Measurements from ENCODE around the gene ADGRL1.
"Not testable (repeated sequence)": the region's sequence is repeated elsewhere in the genome, so short reads cannot be mapped to it uniquely, and the experiment has no call there.

Gene ADGRL1

DNA sequence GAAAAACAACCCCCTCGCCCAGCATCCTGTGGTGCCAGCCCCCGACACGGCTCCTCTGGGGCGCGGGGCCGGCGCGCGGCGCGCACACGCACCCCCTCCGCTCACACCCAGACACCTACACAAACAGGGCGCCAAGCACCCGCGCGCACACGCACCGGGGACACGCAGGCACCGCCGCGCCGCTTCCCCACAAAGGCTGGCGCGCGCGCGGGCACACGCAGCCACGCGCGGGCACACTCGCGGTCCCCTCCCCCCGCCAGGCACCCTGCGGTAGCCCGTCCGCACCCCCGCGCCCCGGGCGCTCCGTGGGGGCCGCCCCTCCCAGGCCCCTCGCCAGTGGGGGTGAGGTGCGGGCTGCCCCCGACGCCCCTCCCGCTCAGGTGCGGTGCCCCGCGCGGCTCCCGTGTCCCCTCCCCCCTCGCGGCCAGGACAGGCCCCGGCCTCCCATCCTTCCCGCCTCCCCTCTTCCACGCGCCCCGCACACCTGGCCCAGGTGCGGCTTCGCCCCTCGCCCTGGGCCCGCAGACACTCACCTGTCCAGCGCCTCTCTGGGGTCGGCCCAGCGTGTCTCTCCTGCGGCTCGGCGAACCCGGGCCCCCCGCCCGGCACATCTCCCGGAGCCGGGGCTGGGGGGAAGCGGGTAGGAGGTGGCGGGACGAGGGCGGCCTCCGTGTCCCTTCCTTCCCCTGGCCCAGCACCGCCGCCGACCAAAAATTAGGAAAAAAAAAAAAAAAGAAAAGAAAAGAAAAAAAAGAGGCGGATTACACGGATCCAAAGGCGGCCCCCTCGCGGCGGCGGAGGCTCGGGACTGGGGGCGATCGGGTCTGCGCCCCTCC lies at the start of gene ADGRL1:
TSS of gene ADGRL1 (minus strand) at position 718 of the 836 bp plus-strand sequence. CDS start 22,567 bp downstream, outside the sequence.
- DNase-seq: peak; percentile 16

DNA sequence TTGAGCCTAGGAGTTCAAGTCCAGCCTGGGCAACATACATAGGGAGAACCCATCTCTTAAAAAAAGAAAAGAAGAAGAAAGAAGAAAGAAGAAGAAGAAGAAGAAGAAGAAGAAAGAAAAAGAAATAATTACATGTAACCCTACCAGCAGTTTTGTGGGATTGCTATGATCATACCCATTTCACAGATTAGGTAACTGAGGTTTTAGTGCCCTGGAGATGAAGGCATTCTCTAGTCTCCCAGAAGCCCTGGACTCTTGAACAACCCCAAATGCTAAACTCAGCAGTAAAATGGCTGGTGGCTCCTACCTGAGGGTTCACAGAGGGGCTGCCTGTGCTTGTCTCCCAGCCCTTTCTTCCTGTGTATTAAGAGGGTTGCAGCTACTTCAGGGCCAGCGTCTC lies 49.3 kb upstream of the ADGRL1 start:
- DNase-seq: not testable (repeated sequence)

DNA sequence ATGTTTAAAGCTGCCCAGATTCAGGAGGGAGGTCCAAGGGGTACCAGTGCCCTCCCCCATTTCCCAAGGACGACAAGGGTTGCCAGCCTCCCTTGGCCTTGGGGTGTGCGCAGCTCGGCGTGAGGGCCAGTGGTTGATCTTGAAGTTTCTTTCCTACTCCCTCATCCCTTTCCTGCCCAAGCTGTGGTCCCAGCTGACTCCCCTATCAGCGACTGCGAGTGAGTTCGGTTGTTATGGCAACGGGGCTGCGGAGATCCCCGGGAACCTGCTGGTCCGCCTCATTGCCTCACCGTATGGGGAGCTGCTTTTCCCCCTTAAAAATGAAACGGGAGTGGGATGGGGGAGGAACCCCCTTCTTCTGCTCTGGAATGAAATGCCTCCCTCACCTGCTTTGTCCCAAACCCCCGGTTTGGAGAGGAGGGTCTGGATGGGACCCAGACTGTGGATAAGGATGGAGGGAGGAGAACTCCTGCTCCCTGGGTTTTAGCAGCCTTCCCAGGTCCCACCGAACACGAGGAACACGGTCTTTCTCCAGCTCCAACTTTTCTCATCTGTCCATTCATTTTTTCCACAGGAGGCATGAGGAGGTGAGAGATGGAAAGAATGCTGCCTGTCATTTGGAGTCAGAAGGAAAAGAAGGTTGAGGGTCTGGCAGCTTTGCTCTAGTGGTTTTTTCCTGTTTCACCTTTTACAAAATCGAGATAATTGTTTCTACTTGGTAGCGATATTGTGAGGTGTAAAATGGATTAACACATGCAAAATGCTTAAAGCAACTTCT lies 48.0 kb upstream of the ADGRL1 start:
- DNase-seq: not testable (repeated sequence)

DNA sequence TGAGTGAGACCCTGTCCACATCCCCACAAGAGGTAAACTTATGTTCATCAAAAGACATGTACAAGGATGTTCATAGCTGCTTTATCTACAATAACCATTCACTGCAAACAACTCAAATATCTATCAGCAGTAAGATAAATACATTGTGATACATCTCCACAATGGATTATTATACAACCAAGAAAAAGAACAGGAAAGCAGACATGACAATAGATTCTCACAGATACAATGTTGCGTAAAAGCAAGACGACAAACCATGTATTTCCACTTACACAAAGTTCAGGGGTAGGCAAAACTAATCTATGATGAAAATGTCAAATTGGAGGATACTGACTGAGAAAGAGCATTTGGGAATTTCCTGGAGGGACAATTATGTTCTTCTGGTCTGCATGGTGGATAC lies 46.2 kb upstream of the ADGRL1 start:
- not testable (repeated sequence) for DNase-seq

DNA sequence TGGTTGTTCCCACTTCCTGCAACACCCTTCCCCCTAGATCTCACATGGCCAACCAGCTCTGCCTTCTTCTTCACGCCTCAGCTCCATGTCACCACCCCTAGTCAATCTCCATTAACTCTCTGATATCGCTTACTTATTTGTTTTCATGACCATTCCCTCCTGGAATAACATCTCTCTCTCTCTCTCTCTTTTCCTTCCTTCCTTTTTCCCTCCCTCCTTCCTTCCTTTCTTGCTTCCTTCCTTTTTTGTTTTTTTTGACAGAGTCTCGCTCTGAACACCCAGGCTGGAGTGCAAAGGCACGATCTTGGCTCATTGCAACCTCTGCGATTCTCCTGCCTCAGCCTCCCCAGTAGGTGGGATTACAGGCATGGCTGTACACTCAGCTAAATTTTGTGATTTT lies 44.9 kb upstream of the ADGRL1 start:
- no peak for DNase-seq

DNA sequence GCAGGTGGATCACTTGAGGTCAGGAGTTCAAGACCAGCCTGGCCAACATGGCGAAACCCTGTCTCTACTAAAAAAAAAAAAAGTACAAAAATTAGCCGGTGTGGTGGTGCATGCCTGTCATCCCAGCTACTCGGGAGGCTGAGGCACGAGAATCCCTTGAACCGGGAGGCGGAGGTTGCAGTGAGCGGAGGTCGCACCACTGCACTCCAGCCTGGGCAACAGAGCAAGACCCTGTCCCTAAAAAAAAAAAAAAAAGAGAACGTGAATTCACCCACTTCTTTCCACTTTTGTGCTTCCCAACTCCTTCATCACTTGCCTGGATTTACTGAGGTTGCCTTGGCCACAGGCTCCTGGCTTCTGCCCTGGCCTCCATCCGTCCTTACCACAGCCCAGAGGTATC lies 44.3 kb upstream of the ADGRL1 start:
- DNase-seq: not testable (repeated sequence)

DNA sequence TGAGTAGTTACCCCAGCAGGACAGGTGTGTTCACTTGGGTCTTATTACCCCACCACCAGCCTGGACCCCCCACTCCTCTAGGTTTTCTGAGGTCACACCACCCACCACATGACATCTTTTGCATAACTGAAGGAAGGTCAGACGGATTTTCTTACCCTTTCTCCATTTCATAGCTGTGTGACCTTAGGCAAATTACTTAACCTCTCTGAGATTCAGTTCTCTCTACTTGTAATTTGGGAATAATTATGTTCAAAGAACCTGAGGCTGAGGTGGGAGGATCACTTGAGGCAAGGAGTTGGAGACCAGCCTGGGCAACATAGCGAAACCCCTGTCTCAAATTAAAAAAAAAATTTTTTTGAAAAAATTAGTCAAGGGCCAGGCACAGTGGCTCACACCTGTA lies 43.9 kb upstream of the ADGRL1 start:
- DNase-seq: not testable (repeated sequence)

DNA sequence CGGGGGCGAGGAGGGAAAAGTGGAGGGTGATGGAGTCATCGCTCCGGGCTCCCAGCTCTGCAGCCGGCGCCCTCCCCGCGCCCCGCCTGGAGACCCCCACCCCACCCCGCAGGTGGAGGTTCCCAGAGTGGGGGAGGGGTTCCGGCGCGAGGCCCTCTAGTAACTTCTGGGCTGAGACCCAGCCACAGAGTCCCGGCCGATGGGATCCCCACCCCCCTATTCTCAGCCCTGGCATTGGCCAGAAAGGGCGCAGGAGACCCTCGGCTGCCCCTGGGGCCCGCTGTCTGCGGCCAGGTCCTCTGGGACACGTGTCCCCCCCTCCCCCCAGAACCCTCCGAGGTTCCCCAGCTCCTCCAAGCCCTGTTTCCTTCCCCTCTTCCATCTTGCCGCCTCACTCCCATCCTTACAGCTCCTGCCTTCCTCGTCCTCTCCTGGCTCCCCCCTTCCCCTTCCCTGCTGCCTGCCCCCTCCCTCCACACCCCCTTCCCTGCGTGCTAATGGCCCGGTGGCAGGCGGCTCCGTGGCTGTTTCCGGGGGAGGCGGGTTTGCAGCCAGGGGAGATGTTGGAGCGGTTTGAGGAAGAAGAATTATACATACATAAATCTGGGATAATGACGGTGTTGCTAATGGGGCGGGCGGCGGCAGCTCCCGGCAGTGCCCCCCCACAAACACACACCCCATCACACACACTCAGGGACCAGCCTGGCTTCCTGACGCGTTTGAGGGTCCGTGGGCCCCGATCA lies 43.2 kb upstream of the ADGRL1 start:
- DNase-seq: peak; percentile 65

DNA sequence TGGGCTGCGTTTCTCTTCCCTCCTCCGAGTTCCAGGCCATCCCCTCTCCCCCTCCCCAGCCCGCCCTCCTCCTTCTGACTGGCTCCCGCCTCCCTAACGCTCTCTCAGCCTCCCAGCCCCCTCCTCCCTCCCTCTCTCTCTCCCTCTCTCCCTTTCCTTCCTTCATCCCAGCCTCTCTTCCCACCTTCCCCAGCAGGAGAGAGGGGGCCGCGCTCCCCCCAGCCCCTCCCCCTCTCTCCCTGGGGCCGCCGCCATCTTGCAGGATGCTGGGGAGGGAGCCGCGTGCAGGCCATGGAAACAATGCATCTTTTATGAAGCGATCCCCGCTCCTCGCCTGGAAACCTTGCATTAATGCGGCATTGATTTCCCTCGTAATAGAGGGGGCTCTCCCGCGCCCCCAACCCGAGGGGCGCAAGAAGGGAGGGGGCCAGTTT lies 42.6 kb upstream of the ADGRL1 start:
- DNase-seq: peak; percentile 85

DNA sequence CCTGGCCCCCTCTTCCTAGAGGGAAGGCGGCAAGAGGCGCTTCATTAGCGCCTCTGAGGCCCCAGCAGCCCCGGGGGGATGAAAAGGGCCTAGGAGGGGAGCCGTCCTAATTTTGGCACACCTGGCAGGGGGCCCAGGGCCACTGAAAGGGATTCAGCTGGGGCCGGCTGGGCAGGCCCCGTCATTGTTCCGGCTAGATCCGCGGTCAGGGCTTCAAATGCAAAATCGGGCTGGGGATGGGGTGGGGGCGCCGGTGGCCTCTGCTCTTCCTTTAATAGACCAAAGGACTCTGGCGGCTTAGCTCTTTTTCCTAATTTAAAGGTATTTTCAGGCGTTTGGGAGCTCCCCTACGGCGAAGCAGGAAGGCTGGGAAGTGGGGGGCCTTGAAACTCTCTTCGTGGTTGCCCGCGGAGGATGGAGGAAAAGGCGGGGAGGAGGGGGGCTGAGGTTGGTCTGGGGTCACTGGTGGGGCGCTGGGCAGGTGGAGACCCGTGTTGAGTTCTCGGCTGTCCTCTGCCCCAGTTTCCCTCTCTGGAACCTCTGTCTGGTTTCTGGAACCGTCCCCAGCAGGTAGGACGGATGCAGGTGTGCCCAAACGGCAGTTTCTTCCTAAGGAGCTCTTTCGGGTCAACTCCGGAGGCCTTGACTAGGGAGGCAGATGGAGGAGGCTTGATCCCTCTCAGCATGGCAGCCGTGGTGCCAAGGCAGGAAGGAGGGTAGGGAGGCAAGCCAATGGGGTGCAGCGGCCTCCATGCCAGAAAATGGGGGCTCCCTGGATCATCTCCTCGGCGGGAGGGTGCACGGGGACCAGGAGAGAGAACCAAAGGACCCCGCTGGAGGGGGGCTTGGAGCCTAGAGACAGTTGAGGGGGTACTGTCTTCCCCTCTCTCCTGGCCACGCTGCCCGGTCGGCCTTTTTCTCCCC lies 41.8 kb upstream of the ADGRL1 start:
- not testable (repeated sequence) for DNase-seq

DNA sequence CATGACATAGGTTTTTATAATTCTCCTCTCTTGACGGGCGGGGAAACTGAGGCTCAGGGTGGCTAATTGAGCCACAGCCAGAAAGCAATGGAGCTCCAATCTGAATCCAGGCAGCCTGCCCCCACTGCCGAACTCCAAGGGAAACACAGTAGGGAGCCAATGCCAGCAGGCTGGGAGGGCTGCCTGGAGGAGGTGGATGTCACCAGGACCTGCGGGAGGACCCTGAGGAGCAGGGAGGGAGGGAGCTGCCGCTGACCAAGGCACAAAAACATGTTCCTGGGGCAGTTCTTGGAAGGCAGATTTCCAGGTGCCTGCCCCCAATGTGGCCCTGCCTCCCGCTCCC lies 41.2 kb upstream of the ADGRL1 start:
- DNase-seq: not testable (repeated sequence)

DNA sequence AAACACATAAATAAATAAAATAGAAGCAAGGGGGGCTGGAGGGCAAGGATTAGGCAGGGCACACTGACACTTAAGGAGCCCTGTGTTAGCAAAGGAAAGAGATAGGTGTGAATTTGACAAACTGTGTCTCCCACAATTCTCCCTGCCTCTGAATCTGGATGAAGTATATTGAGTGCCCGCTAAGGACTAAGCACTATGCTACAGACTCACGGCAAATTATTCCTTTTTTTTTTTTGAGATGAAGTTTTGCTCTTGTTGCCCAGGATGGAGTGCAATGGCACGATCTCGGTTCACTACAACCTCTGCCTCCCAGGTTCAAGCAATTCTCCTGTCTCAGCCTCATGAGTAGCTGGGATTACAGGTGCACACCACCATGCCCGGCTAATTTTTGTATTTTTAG lies 38.4 kb upstream of the ADGRL1 start:
- DNase-seq: not testable (repeated sequence)

DNA sequence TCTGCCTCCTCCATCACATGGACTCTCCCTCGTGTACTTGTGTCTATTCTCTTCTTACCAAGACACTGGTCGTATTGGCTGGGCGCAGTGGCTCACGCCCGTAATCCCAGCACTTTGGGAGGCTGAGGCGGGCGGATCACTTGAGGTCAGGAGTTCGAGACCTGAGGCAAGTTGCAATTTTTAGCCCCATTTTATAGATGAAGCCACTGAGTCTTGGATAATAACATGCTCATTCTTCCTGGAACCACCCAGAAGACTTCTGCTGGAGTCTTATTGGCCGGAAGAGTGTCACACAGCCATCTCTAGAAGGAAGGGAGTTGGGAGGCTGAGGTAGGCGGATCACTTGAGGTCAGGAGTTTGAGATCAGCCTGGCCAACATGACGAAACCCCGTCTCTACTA lies 37.7 kb upstream of the ADGRL1 start:
- DNase-seq: not testable (repeated sequence)

DNA sequence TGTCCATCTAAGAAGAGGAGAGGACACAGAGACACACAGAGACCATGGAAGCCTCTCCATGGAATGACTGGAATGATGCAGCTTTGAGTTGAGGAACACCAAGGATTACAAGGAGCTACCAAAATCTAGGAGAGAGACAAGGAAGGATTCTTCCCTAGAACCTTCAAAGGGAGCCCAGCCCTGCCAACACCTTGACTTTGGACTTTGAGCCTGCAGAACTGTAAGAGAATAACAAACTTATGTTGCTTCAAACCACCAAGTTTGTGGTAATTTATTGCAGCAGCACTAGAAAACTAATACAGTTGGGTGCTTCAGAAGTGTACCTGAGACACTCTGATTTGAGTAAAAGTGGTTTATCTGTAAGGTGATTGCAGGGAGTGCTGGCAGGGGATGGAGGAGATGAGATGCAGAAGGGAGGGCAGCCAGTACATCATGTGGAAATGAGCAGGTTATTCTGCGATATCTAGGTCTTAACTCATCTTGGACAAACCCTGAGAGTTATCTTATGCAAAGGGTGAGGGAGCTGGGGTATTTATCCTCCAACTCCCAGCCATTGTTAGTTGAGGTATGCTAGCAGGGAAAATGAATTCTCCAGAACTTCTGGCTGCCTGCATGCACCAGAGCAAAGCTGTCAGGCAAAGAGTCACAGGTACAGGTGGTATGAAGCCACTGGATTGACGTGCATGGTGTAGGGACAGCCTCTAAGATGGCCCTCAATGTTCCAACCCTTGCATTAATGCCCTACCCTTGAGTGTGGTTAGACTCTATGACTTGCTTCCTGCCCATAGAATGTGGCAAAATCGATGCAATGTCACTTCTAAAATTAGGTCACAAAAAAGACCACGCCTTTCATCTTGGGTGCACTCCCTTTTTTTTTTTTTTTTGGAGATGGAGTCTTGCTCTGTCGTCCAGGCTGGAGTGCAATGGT lies 31.3 kb upstream of the ADGRL1 start:
- no peak for DNase-seq

DNA sequence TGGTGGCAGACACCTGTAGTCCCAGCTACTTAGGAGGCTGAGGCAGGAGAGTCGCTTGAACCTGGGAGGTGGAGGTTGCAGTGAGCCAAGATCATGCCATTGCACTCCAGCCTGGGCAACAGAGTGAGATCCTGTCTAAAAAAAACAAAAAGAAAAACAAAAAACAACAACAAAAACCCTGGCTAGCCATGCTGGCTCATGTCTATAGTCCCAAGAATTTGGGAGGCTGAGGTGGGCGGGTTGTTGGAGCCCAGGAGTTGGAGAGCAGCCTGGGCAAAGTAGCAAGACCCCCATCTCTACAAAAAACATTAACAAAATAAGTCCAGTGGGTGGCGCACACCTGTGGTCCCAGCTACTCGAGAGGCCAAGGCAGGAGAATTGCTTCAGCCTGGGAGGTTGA lies 27.0 kb upstream of the ADGRL1 start:
- not testable (repeated sequence) for DNase-seq

DNA sequence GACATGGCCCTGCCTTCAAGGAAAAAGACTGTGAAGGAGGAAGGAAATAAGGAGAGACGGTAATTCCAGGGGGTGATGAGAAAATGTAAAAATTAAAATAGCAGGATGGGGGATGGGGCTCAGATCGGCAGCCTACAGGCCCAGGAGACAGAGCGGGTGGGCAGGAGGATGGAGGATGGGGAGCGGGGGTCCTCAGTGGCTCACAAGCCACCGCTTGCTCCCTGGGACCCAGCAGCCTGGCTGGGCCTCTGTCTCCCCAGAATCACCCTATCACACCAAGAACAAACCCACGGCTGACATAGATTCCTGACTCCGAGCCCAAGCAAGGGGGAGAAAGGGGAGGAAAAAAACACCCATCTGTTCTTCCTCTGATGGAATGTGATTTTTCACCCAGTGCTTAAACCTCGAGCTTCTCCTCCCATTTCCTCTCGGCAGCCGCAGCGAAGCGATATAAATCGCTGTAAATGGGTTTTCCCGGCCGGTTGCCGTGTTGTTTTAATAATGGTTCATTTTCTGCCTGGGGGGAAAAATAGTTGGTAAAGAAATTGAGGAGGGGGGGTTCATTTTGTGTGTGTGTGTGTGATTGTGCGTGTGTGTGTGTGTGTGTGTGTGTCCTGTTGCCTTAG lies 22.6 kb upstream of the ADGRL1 start:
- not testable (repeated sequence) for DNase-seq

DNA sequence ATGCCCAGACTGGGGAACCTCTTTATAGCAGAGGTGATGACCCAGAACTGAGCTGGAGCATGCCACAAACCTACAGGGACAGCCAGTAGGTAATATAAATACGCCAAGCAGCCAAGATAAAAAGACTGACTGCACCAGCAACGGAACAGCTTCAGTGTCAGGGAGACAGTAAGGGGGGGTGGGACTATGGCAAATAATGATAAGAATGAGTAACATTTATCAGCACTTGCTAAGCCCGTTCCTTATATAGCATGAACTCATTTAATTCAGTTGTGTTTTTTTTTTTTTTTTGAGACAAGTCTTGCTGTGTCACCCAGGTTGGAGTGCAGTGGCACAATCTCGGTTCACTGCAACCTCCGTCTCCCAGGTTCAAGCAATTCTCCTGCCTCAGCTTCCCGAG lies 20.5 kb upstream of the ADGRL1 start:
- not testable (repeated sequence) for DNase-seq

DNA sequence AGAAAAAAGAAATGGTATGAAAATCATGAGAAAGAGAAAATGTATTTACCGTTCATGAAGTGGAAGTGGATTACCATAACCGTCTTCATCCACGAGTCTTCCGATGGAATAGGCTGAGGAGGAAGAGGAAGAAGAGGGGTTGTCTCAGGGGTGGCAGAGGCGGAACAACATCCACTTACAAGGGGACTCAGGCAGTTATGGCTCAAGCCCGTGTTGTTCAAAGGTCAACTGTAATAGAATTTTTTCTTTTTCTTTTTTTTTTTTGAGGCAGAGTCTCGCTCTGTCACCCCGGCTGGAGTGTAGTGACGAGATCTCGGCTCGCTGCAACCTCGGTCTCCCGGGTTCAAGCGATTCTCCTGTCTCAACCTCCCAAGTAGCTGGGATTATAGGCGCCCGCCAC lies 16.9 kb upstream of the ADGRL1 start:
- DNase-seq: no peak

DNA sequence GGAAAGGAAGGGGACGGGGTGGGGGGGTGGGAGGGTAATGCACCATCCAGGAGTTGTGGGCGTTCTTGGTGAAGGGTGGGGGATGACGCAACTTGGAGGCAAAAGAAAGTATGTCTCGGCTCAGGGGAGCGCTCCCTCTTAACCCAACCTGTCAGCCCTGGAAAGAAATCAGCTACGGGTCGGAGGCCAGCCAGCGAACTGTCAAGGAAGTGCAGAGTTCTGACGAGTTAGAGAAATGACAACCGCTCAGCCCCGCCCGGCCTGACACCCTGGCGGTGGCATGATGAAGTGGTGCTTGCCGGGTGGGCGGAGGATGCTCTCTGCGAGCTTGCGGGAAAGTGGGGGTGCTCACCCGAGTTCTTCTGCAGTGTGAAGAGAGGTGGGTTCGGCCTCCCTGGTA lies 15.4 kb upstream of the ADGRL1 start:
- DNase-seq: not testable (repeated sequence)

DNA sequence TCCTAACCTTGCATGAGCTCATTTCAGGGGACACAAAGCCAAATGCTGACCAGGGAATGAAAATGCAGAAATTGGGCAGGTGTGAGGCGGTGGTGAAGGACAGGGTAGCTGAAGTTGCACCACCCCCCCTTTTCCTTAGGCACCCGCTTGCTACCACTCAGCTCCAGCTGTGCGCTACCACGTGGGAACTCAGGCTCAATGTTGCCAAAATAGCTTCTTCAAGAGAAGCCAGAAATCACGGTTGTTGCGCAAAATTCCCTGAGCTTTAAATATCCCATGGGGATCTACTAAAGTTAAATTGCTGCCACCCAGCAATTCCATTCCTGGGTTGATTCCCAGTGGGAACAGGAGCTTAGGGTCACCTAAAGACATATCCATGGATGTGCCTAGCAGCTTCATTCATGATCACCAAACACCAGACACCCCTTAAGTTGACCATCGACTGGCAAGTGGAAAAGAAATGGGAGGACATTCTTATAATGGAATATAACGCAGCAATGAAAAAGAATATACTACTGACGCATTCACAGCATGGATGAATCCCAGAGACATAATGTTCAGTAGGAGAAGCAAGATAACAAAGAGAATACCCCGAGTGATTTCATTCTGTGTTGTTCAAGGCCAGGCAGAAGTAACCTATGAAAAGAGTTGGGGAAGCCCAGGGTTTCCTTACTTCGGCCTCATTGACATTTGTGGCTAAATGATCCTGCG lies 12.8 kb upstream of the ADGRL1 start:
- no peak for DNase-seq

All from NCI-H1092 treated with DMSO at 0.1 percent for 48 hours (cell line).